ENCODE measurements around the gene TFB1M. TPM values are rescaled to one million over a fixed set of nuclear protein-coding genes. Genes with fewer than 3 reads are reported as not detected.

Gene TFB1M
- polyA plus RNA-seq, 1 donor from 2014 or later: 13.3 TPM

- Mint-ChIP-seq H3K4me3 (no peak overlapping the region), H3K36me3 (peaks cover 12% of the 10 kb centered on the region), H3K27me3 (no peaks in the 10 kb centered on the region), H3K27ac (no peak overlapping the region), H3K4me1 (peaks cover 0 to 2% (median 2%) of the 10 kb centered on the region in 3 donors), H3K9me3 (no peaks in the 10 kb centered on the region)
Observed at GRCh38 chr6:155301867-155302266, 12.4 kb downstream of the TFB1M start.

GRCh38 chr6:155297669-155298068, 16.6 kb downstream of the TFB1M start:
- Mint-ChIP-seq H3K27ac (peak overlapping the region in 1 of 3 donors; percentile 9), H3K9me3 (no peaks in the 10 kb centered on the region), H3K4me1 (peaks cover 0 to 6% (median 4%) of the 10 kb centered on the region in 3 donors), H3K27me3 (no peaks in the 10 kb centered on the region), H3K36me3 (peaks cover 10% of the 10 kb centered on the region), H3K4me3 (no peak overlapping the region)

GRCh38 chr6:155292711-155293110, 21.6 kb downstream of the TFB1M start:
- Mint-ChIP-seq H3K9me3 (no peaks in the 10 kb centered on the region), H3K4me1 (peaks cover 2 to 10% (median 10%) of the 10 kb centered on the region in 3 donors), H3K27ac (peak overlapping the region in 1 of 3 donors; percentile 36), H3K27me3 (no peaks in the 10 kb centered on the region), H3K36me3 (peaks cover 26% of the 10 kb centered on the region), H3K4me3 (no peak overlapping the region)

GRCh38 chr6:155291291-155291690, 23.0 kb downstream of the TFB1M start:
- Mint-ChIP-seq H3K4me1 (peaks cover 2 to 10% (median 8%) of the 10 kb centered on the region in 3 donors), H3K27me3 (no peaks in the 10 kb centered on the region), H3K9me3 (no peaks in the 10 kb centered on the region), H3K27ac (peak overlapping the region in 1 of 3 donors; percentile 39), H3K36me3 (peaks cover 26% of the 10 kb centered on the region), H3K4me3 (no peak overlapping the region)

GRCh38 chr6:155290491-155290890, 23.8 kb downstream of the TFB1M start:
- H3K9me3 Mint-ChIP-seq: no peaks in the 10 kb centered on the region
- H3K27me3 Mint-ChIP-seq: no peaks in the 10 kb centered on the region
- H3K4me3 Mint-ChIP-seq: no peak overlapping the region
- no peak overlapping the region for H3K27ac Mint-ChIP-seq
- H3K4me1 Mint-ChIP-seq: peaks cover 2 to 10% (median 8%) of the 10 kb centered on the region in 3 donors
- H3K36me3 Mint-ChIP-seq: peaks cover 23% of the 10 kb centered on the region

GRCh38 chr6:155287762-155288161, 26.5 kb downstream of the TFB1M start:
- no peaks in the 10 kb centered on the region for H3K27me3 Mint-ChIP-seq
- no peak overlapping the region for H3K27ac Mint-ChIP-seq
- peaks cover 2 to 11% (median 6%) of the 10 kb centered on the region in 3 donors for H3K4me1 Mint-ChIP-seq
- no peaks in the 10 kb centered on the region for H3K9me3 Mint-ChIP-seq
- H3K36me3 Mint-ChIP-seq: peaks cover 24% of the 10 kb centered on the region
- no peak overlapping the region for H3K4me3 Mint-ChIP-seq

GRCh38 chr6:155284775-155285174, 29.5 kb downstream of the TFB1M start:
- H3K9me3 Mint-ChIP-seq: no peaks in the 10 kb centered on the region
- no peaks in the 10 kb centered on the region for H3K27me3 Mint-ChIP-seq
- H3K4me1 Mint-ChIP-seq: peaks cover 0 to 7% (median 0%) of the 10 kb centered on the region in 3 donors
- no peak overlapping the region for H3K27ac Mint-ChIP-seq
- H3K4me3 Mint-ChIP-seq: no peak overlapping the region
- H3K36me3 Mint-ChIP-seq: peaks cover 13% of the 10 kb centered on the region

GRCh38 chr6:155278319-155279049, 35.8 kb downstream of the TFB1M start:
- Mint-ChIP-seq H3K4me1 (peaks cover 0 to 4% (median 0%) of the 10 kb centered on the region in 3 donors), H3K4me3 (no peak overlapping the region), H3K9me3 (no peaks in the 10 kb centered on the region), H3K36me3 (peaks cover 4% of the 10 kb centered on the region), H3K27ac (peak overlapping the region in 1 of 3 donors; percentile 55), H3K27me3 (no peaks in the 10 kb centered on the region)

- Mint-ChIP-seq H3K36me3 (peaks cover 4% of the 10 kb centered on the region), H3K4me3 (no peak overlapping the region), H3K4me1 (peaks cover 0 to 4% (median 0%) of the 10 kb centered on the region in 3 donors), H3K27ac (no peak overlapping the region), H3K9me3 (no peaks in the 10 kb centered on the region), H3K27me3 (no peaks in the 10 kb centered on the region)
Observed at GRCh38 chr6:155276638-155277037, 37.6 kb downstream of the TFB1M start.

- H3K36me3 Mint-ChIP-seq: peaks cover 4% of the 10 kb centered on the region
- H3K4me3 Mint-ChIP-seq: no peak overlapping the region
- no peaks in the 10 kb centered on the region for H3K9me3 Mint-ChIP-seq
- H3K27ac Mint-ChIP-seq: peak overlapping the region in 2 of 3 donors; percentile 27 to 88
- peaks cover 0 to 4% (median 0%) of the 10 kb centered on the region in 3 donors for H3K4me1 Mint-ChIP-seq
- no peaks in the 10 kb centered on the region for H3K27me3 Mint-ChIP-seq
Observed at GRCh38 chr6:155275808-155276480, 38.3 kb downstream of the TFB1M start.

- H3K4me3 Mint-ChIP-seq: no peak overlapping the region
- no peaks in the 10 kb centered on the region for H3K27me3 Mint-ChIP-seq
- peaks cover 0 to 4% (median 0%) of the 10 kb centered on the region in 3 donors for H3K4me1 Mint-ChIP-seq
- H3K36me3 Mint-ChIP-seq: peaks cover 6% of the 10 kb centered on the region
- H3K27ac Mint-ChIP-seq: no peak overlapping the region
- no peaks in the 10 kb centered on the region for H3K9me3 Mint-ChIP-seq
Observed at GRCh38 chr6:155274533-155274932, 39.8 kb downstream of the TFB1M start.

GRCh38 chr6:155274106-155274505, 40.2 kb downstream of the TFB1M start:
- Mint-ChIP-seq H3K36me3 (peaks cover 6% of the 10 kb centered on the region), H3K4me1 (peaks cover 0 to 4% (median 0%) of the 10 kb centered on the region in 3 donors), H3K4me3 (no peak overlapping the region), H3K27me3 (no peaks in the 10 kb centered on the region), H3K27ac (no peak overlapping the region), H3K9me3 (no peaks in the 10 kb centered on the region)

GRCh38 chr6:155273431-155273830, 40.9 kb downstream of the TFB1M start:
- H3K27me3 Mint-ChIP-seq: no peaks in the 10 kb centered on the region
- H3K9me3 Mint-ChIP-seq: no peaks in the 10 kb centered on the region
- H3K27ac Mint-ChIP-seq: no peak overlapping the region
- H3K4me1 Mint-ChIP-seq: peaks cover 0 to 4% (median 0%) of the 10 kb centered on the region in 3 donors
- peaks cover 6% of the 10 kb centered on the region for H3K36me3 Mint-ChIP-seq
- H3K4me3 Mint-ChIP-seq: peak overlapping the region in 1 of 4 donors; percentile 33

GRCh38 chr6:155272353-155273232, 41.7 kb downstream of the TFB1M start:
- Mint-ChIP-seq H3K9me3 (no peaks in the 10 kb centered on the region), H3K4me1 (peaks cover 0 to 5% (median 0%) of the 10 kb centered on the region in 3 donors), H3K4me3 (no peak overlapping the region), H3K36me3 (peaks cover 7% of the 10 kb centered on the region), H3K27me3 (no peaks in the 10 kb centered on the region), H3K27ac (peak overlapping the region in 1 of 3 donors; percentile 39)

GRCh38 chr6:155271145-155271544, 43.1 kb downstream of the TFB1M start:
- Mint-ChIP-seq H3K9me3 (no peaks in the 10 kb centered on the region), H3K4me1 (peaks cover 0 to 5% (median 0%) of the 10 kb centered on the region in 3 donors), H3K36me3 (peaks cover 9% of the 10 kb centered on the region), H3K4me3 (no peak overlapping the region), H3K27ac (no peak overlapping the region), H3K27me3 (no peaks in the 10 kb centered on the region)
